GM21381 (cell line): Measurements from ENCODE around the gene DOCK1.

Source experiments
- ATAC-seq: cut with Tn5 transposase; IDR thresholded peaks from one replicate; pipeline ENCODE4 v1.9.1; 2021; ENCODE audit warnings: mild to moderate bottlenecking, moderate library complexity; ENCODE audit not compliant: unreplicated experiment

Gene DOCK1

GRCh38 chr10:127331696-127332095, 426.5 kb downstream of the DOCK1 start:
- no peak for ATAC-seq

- ATAC-seq, result no peak
These were observed 427.4 kb downstream of the DOCK1 start for GRCh38 chr10:127332631-127333030.

DNA sequence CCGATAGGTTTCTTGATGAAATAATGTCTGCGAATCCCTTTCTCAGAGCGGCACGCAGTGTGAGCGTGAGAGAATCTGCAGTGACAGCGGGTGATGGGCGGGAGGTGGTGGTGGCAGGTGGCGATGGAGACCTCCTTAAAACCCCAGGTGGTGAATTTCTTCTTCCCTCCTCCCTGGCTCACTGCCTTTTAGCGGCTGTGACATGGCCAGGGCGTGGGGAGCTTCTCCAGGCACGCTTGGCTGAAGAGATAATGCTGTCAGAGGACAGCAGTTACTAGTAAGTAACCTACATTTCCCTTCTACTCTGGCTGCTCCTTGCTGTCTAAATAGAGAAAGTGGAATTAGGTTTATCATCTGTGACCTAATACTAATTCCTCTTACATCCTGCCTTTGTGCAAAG, 432.6 kb downstream of the DOCK1 start:
- no peak for ATAC-seq

GRCh38 chr10:127338399-127339110, 433.3 kb downstream of the DOCK1 start:
- no peak for ATAC-seq

DNA sequence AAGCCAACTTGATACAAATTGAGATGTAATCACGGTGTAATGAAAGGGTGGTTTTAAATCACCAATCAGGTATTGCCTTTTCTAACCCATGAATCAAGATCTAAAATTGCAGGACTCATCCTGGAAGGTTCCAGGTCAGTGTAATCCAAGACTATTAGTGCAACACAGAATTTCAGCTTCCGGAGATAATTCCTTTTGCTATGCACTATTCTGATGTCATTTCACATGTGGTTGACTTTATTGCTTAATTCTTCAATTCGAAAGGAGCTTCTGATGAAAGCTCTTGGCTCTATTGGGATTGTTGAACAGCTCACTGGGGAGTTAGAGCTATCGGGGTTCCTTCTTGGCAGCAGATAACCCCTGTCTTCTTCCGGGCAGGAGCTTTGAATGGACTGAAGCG, 438.6 kb downstream of the DOCK1 start:
- ATAC-seq, result no peak

- ATAC-seq, result no peak
These were observed 439.1 kb downstream of the DOCK1 start for GRCh38 chr10:127344346-127344745.

DNA sequence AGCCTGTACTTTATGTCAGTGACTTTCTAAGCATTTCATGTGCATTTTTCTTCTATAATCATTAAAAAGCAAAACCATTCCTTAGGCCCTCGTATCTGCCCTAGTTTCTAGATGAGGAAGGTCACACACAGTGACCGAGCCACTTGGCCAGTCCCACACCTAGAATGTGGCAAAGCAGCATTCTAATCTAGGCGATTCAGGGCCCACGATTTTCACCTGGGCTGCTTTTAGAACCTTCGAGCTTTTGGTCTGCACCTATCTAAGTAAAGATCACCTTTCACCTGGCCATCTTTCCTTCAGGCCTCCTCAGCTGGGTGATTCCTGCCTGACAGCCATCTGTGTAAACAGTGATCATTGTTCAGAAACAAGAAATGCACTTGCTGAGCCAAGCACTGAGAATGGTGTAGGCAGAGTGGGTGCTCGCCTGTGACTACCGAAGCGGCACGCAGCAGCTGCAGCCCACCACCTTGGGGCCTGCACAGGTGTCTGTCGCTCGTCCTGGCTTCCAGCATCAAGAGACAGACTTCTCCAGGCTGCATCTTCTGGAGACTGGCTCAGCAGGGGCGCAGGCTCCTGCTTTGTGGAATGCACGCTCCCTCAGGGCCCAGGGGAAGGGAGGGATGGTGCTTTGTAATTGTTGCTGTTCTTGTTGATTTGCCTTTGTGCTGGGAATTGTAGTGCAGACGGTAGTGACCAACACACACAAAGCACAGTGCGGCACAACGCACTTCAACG, 440.2 kb downstream of the DOCK1 start:
- ATAC-seq, result no peak

DNA sequence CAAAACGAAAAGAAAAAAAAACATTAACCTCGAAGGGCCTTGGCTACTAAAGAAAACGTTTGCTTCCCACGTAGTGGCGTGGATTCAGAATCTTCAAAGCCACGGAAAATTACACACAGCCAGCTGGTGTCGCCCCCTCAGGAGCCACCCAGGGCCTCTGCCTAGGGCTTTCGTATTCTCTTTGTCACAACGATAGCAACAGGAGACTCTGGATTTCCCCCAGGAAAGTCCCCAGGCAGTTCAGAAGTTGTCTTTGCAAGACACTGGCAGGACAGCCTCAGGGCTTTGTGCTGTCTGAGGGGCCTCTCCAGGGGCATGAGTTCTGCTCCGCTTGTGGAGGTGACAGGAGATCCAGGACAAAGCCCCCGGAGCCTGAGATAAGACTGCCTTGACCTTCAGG, 441.4 kb downstream of the DOCK1 start:
- ATAC-seq, result no peak

DNA sequence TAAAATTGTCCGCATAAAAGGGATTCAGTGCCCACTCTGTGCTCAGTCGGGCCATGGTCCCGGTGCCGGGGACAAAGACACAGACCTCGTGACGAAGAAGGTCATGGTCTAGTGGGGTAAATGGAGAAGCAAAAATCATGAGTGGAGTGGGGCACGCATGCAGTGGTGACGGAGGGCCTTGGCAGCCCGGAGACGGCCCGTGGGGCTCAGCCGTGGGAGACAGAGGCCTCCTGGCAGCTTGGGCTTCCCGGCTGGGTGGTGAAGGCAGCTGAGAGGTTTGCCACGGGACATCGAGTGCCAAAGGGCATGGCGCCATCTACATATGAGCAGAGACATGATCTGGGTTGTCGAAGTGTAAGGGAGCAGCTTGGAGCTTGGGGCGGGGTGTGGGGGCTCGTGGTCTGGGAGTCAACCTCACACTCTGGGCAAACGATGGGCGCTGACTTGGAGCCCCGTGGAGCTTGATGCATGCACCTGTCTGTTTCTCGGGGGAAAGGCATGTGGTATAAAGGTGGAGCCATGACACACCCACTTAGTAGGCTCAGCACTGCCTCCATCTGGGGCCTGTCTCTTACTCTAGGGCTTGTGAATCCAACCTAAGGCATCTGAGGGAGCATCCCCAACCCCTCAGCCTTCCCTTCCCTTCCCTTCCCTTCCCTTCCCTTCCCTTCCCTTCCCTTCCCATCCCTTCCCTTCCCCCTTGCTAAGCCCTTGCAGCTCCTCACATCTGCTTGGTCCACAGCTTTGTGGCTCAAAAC, 442.2 kb downstream of the DOCK1 start:
- no peak for ATAC-seq

GRCh38 chr10:127349737-127350136, 444.5 kb downstream of the DOCK1 start:
- no peak for ATAC-seq

GRCh38 chr10:127351542-127351941, 446.3 kb downstream of the DOCK1 start:
- ATAC-seq, result no peak

DNA sequence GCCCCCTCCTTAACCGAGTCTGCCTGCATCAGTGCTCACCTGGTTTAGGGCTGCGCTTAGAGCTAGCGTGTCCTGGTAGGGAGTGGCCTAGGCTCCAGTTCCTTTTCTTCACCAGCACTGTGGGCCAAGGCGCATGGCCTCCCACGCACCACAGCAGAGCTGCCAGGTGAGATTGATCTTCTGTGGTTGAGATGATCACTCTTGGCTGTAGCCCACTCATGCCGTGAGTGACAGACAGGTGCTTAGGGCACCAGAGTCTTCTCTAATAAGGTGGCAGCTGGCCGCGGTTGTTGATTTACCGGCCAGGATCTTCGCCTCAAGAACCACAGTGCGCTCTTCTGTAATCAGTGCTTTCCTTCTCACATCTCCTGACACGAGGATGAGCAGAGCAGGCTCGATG, 448.3 kb downstream of the DOCK1 start:
- no peak for ATAC-seq

DNA sequence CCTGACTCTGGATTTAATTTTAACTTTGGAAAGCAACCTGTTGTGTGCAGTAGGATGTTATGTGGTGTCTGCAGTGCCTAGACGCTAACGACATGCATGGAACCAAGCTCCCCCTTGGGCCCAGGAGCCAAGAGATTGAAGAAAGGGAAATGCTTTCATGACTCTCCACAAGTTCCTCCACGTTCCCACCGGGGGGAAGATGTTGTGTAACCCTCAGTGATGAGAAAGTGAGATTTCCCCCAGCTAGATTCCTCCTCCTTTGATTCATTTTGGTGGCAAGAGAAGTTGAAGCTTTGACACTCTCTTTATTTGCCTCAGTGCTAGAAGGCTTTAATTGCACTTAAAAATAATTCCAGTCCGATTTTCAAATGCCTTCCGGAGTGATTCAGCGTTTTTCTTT, 449.0 kb downstream of the DOCK1 start:
- ATAC-seq, result no peak

DNA sequence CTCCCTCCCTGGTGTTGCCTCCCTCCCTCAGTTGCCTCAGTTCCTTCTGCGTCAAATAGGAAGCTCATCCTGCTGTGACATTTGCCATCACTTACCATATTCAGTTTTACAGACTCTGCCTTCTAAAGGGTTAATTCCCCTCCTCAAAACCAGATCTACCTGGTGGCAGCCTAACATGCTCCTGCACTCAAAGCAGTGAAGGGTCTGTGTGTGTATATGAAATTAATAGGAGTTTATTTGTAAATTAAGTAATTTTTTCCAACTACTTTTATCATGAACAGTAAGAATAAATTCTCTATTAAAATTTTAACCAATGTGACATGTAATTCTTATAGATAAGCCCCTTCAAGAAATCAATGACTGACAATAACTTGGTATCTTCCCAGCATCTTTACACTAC, 449.8 kb downstream of the DOCK1 start:
- no peak for ATAC-seq

DNA sequence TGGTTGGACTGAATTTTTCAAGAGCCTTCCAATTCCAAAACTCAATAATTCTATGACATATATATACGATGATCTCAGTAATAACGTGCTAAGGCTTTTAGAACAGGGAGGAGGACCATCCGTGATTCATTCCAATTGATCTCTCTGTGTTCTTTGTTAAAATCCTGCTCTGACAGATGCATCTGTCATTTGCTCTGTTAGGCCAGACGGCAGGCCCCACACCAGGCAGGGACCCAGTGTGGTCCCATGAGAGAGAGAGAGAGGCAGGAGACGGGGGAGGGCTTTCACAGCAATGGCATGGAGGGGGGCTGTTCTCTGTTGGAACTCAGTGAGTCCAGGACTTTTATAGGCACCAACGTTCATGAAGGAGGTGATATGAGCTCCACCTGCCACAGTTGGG, 451.1 kb downstream of the DOCK1 start:
- no peak for ATAC-seq

- ATAC-seq, result no peak
These were observed 452.0 kb downstream of the DOCK1 start for GRCh38 chr10:127357265-127357664.

DNA sequence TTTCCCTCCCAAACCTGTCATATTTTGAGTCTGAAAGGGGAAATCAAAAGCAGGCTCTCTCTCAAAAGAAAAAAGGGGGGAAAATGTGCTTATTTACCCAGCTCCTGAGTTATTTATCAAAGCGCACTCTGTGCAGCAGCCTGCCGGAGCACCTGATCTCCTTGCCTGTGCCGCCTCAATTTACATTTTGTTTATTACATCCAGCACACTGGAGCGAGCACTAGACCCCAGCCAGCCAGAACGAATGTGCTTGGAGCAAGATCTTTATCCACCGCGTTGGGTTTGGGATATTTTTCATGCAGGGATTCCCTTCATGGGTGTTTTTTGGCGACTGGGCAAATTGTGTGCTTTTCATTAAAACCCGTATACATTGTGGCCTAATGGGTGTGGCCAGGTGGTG, 453.1 kb downstream of the DOCK1 start:
- ATAC-seq, result no peak

DNA sequence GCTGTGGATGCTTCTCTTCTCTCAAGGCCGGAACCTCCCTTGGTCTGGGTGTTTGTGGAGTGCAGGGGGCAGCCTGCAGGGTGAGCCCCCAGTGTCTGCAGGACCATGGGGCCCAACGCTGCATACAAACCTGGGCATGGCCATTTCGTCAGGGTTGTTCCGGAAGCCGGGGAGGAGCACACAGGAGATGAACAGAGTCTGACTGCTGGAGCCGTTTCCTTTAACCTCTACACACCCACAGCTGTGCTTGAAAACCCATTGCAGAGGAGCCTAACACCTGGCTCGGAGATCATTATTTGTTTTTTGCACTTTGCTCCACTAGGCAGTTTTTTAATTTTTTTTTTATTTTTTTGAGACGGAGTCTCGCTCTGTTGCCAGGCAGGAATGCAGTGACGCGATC, 458.8 kb downstream of the DOCK1 start:
- ATAC-seq, result no peak

- no peak for ATAC-seq
These were observed 462.9 kb downstream of the DOCK1 start for GRCh38 chr10:127368101-127368500.

DNA sequence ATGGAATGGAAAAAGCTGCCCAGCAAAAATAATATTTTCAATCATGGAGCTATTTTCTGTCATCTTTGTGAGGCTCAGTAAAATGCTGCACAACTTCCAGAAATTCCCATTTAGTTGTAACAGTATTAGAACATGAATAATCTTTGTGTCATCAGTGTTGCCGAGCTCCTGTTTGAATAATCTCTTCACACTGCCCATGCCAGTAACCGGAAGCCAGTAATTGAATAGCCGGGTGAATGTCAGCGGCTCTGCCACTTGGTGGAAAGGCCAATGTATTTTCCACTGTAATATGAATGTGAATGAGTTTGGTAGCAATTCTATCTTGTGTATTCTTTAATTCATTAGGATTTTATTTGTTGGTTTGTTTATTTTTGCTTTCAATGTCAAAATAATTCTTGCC, 463.7 kb downstream of the DOCK1 start:
- ATAC-seq, result no peak

- no peak for ATAC-seq
These were observed 465.4 kb downstream of the DOCK1 start for GRCh38 chr10:127370601-127371000.

GRCh38 chr10:127372361-127372760, 467.1 kb downstream of the DOCK1 start:
- ATAC-seq, result no peak
